GM18907 (cell line): ENCODE measurements around the gene RNF17.
"Not testable (repeated sequence)": the region's sequence is repeated elsewhere in the genome, so short reads cannot be mapped to it uniquely, and the experiment has no call there.

Experiments
- ATAC-seq: cut with Tn5 transposase; IDR thresholded peaks from one replicate; pipeline ENCODE4 v1.9.1; 2021; ENCODE audit warnings: mild to moderate bottlenecking, moderate library complexity; ENCODE audit not compliant: unreplicated experiment

The RNF17 gene

GRCh38 chr13:24742294-24742693, 21.7 kb upstream of the RNF17 start:
- ATAC-seq, result no peak

- ATAC-seq, result no peak
These were observed 21.0 kb upstream of the RNF17 start for GRCh38 chr13:24742977-24743376.

- ATAC-seq, result no peak
These were observed 19.7 kb upstream of the RNF17 start for GRCh38 chr13:24744247-24744646.

GRCh38 chr13:24745516-24745860, 18.5 kb upstream of the RNF17 start:
- no peak for ATAC-seq

- ATAC-seq, result no peak
These were observed 17.9 kb upstream of the RNF17 start for GRCh38 chr13:24745861-24746617.

- no peak for ATAC-seq
These were observed 17.2 kb upstream of the RNF17 start for GRCh38 chr13:24746618-24747247.

- no peak for ATAC-seq
These were observed 16.5 kb upstream of the RNF17 start for GRCh38 chr13:24747248-24748060.

- ATAC-seq, result no peak
These were observed 15.9 kb upstream of the RNF17 start for GRCh38 chr13:24748061-24748400.

GRCh38 chr13:24759197-24759596, 4.8 kb upstream of the RNF17 start:
- ATAC-seq, result no peak

- no peak for ATAC-seq
These were observed 284 bp downstream of the RNF17 start for GRCh38 chr13:24764276-24764630.

- ATAC-seq, result no peak
These were observed 13.2 kb downstream of the RNF17 start for GRCh38 chr13:24777171-24777570.

GRCh38 chr13:24784319-24784718, 20.4 kb downstream of the RNF17 start:
- ATAC-seq, result no peak

GRCh38 chr13:24788538-24788937, 24.6 kb downstream of the RNF17 start:
- ATAC-seq, result no peak

- no peak for ATAC-seq
These were observed 38.1 kb downstream of the RNF17 start for GRCh38 chr13:24802074-24802473.

GRCh38 chr13:24821207-24821606, 57.2 kb downstream of the RNF17 start:
- ATAC-seq, result no peak

- ATAC-seq, result no peak
These were observed 58.7 kb downstream of the RNF17 start for GRCh38 chr13:24822640-24823039.

- not testable (repeated sequence) for ATAC-seq
These were observed 59.2 kb downstream of the RNF17 start for GRCh38 chr13:24823122-24823710.

GRCh38 chr13:24827799-24828198, 63.8 kb downstream of the RNF17 start:
- ATAC-seq, result no peak

- no peak for ATAC-seq
These were observed 71.0 kb downstream of the RNF17 start for GRCh38 chr13:24834902-24835510.

GRCh38 chr13:24837528-24837927, 73.6 kb downstream of the RNF17 start:
- ATAC-seq, result not testable (repeated sequence)

- ATAC-seq, result no peak
These were observed 78.7 kb downstream of the RNF17 start for GRCh38 chr13:24842549-24843274.
